Testis (tissue), 2 donors: ENCODE results near the gene VILL.

Experiments used
- CTCF ChIP-seq, 3 experiments: fragments of 450-650 bp in 2 of 3; fragments of 200-600 bp in 1 of 3; sonication (generic) in 1 of 3; IDR thresholded peaks; one replicate each; pipeline ENCODE4 v1.5.1; 2016 to 2019; ENCODE audit warnings: antibody characterized with exemption in 3 of 3, mild to moderate bottlenecking in 2 of 3, moderate library complexity in 1 of 3
- POLR2A ChIP-seq: fragments of 450-650 bp; IDR thresholded peaks from one replicate; pipeline ENCODE4 v1.6.1; 2017; ENCODE audit warnings: antibody characterized with exemption, mild to moderate bottlenecking, moderate library complexity

GRCh38 chr3:38026856-38027255, 36.3 kb downstream of the VILL start:
- TF ChIP-seq CTCF (IDR thresholded peaks at IDR 0.05) (no peak), POLR2A (no peak)
